GM12878 (cell line): ENCODE measurements around the gene CREBBP. TPM values are rescaled to one million over a fixed set of nuclear protein-coding genes. Genes with fewer than 3 reads are reported as not detected.

Source experiments
- ATAC-seq: fragments of 200-7000 bp; cut with Tn5 transposase; 3 replicates; pipeline ENCODE4 v1.9.1; 2020; ENCODE audit warnings: mild to moderate bottlenecking, moderate library complexity
- BruUV-seq: library from RNA; stranded (reverse); fragments of 400-500 nt; replicated peaks from 2 replicates; lab custom pipeline; 2021; lab: Mats Ljungman, UMichigan
- CTCF ChIA-PET: fragments of 300-600 bp; sonication (Branson Sonifier 250); formaldehyde crosslinking; extraction: SDS; loops from one replicate; lab custom pipeline; 2021; ENCODE audit warnings: inconsistent platforms; lab: Yijun Ruan, JAX
- POLR2A ChIA-PET: fragments of 350-600 bp; formaldehyde crosslinking; extraction: SDS; loops from one replicate; lab custom pipeline; 2021; ENCODE audit warnings: inconsistent platforms; lab: Charles Lee
- RAD21 ChIA-PET: fragments of 300-600 bp; sonication (Branson Sonifier 250); formaldehyde crosslinking; loops from one replicate; lab custom pipeline; 2023; ENCODE audit warnings: antibody characterized with exemption; ENCODE audit not compliant: unreplicated experiment; lab: Charles Lee
- SMC1A ChIA-PET: fragments of 300-600 bp; sonication (Branson Sonifier 250); formaldehyde crosslinking; loops from one replicate; lab custom pipeline; 2023; ENCODE audit not compliant: unreplicated experiment, uncharacterized antibody; lab: Charles Lee
- DNase-seq: peaks from one replicate; pipeline ENCODE4 v3.0.0-alpha.2; 2011; ENCODE audit warnings: low read depth, low spot score
- FAIRE-seq: peaks from 3 replicates; lab custom pipeline; 2011; peaks lifted over from hg19 to GRCh38; lab: Jason Lieb, UNC
- H2AFZ ChIP-seq: 2 replicates; pipeline ENCODE4 v1.6.0; 2011; ENCODE audit warnings: low read depth, low read length, control low read depth; ENCODE audit not compliant: control insufficient read depth
- H3K27ac ChIP-seq: 2 replicates; pipeline ENCODE4 v1.5.1; 2011; ENCODE audit warnings: control low read depth; ENCODE audit not compliant: control insufficient read depth, insufficient read depth
- H3K27me3 ChIP-seq, 2 experiments: replicated peaks in 1 of 2; 2 replicates each; pipeline versions ENCODE4 v1.6.0 to v1.6.1; 2011; ENCODE audit warnings: low read length in 1 of 2; ENCODE audit not compliant: control insufficient read depth in 2 of 2, insufficient read depth in 2 of 2
- H3K36me3 ChIP-seq, 2 experiments: 2 replicates each; pipeline ENCODE4 v1.5.1; 2011; ENCODE audit warnings: low read length in 1 of 2; ENCODE audit not compliant: control insufficient read depth in 2 of 2, insufficient read depth in 2 of 2
- H3K4me1 ChIP-seq: 2 replicates; pipeline ENCODE4 v1.6.1; 2011; ENCODE audit warnings: mild to moderate bottlenecking, low read length, moderate library complexity, mixed read lengths; ENCODE audit not compliant: control insufficient read depth, insufficient read depth
- H3K4me2 ChIP-seq: 2 replicates; pipeline ENCODE4 v1.6.0; 2011; ENCODE audit warnings: control low read depth; ENCODE audit not compliant: control insufficient read depth, insufficient read depth
- H3K4me3 ChIP-seq: fragments of 200-600 bp; sonication (generic); 2 replicates; pipeline ENCODE4 v1.5.1; 2016
- H3K79me2 ChIP-seq: 2 replicates; pipeline ENCODE4 v1.6.0; 2011; ENCODE audit warnings: low read length; ENCODE audit not compliant: control insufficient read depth, insufficient read depth
- H3K9ac ChIP-seq: 2 replicates; pipeline ENCODE4 v1.8.0; 2011; ENCODE audit warnings: low read length, control low read depth, mixed read lengths; ENCODE audit not compliant: control insufficient read depth, insufficient read depth
- H3K9me3 ChIP-seq: replicated peaks from 3 replicates; pipeline ENCODE4 v1.5.1; 2011; ENCODE audit warnings: mild to moderate bottlenecking, low read length; ENCODE audit not compliant: control insufficient read depth, insufficient read depth
- H4K20me1 ChIP-seq: 2 replicates; pipeline ENCODE4 v1.6.0; 2011; ENCODE audit not compliant: control insufficient read depth, insufficient read depth
- KLF5 ChIP-seq: fragments of 450-650 bp; IDR thresholded peaks from 2 replicates; pipeline ENCODE4 v1.6.1; 2014; ENCODE audit warnings: mild to moderate bottlenecking; ENCODE audit not compliant: partially characterized antibody
- SREBF1 ChIP-seq: IDR thresholded peaks from 2 replicates; pipeline ENCODE4 v1.6.1; 2012; ENCODE audit warnings: mild to moderate bottlenecking, low read length
- ZBTB40 ChIP-seq: fragments of 450-650 bp; IDR thresholded peaks from 2 replicates; pipeline ENCODE4 v1.6.1; 2016; ENCODE audit warnings: mild to moderate bottlenecking, moderate library complexity, borderline replicate concordance
- ZNF384 ChIP-seq: IDR thresholded peaks from 2 replicates; pipeline ENCODE4 v1.6.1; 2012; ENCODE audit warnings: low read depth, mild to moderate bottlenecking, low read length, improper control_type of control experiment, borderline replicate concordance
- in situ Hi-C: fragments of 300-500 bp; cut with MboI; formaldehyde crosslinking; loops from 9 replicates; pipeline ENCODE4 v1.14.3; 2018; ENCODE audit warnings: mixed read lengths
- intact Hi-C: fragments of 100-400 bp; cut with micrococcal nuclease; formaldehyde crosslinking; loops from one replicate; pipeline ENCODE4 v1.14.2; 2022; ENCODE audit not compliant: unreplicated experiment
- polyA plus RNA-seq, 11 experiments: library from polyadenylated mRNA; depleted of rRNA in 4 of 11; unstranded in 6 of 11; stranded (reverse) in 5 of 11; fragments of >200 nt; fragmentation: Nextera tagmentation in 4 of 11; fragmentation: Illumina TruSeq in 1 of 11; extraction: Ambion mirVana in 4 of 11; extraction: Trizol in 1 of 11; gene quantifications; 1 replicate in 1 of 11; 2 replicates in 10 of 11; pipeline versions ENCODE4 v1.2.1 to v1.2.3, GENCODE V29; 2011 to 2016; ENCODE audit warnings: inconsistent platforms in 2 of 11, missing spikeins in 2 of 11, low read depth in 1 of 11
- total RNA-seq, 4 experiments: library from RNA; depleted of rRNA in 3 of 4; stranded (reverse); fragments of >200 nt in 3 of 4; fragmentation: Illumina TruSeq in 1 of 4; extraction: Trizol in 1 of 4; gene quantifications; 2 replicates each; pipeline versions ENCODE4 v1.2.1 to v1.2.3, GENCODE V29; 2013 to 2021

Gene CREBBP
- total and polyA plus RNA-seq, 10 of the 15 experiments (the other 5 are each of a cell fraction or from before 2014, with no cell fraction given) = 3.4 to 32.7 (median 7.9) TPM

GRCh38 chr16:3876160-3876559 is 4.4 kb downstream of the CREBBP start:
- RAD21 ChIA-PET = interaction anchor here (0.8 to 7.1 kb wide), 6 partner anchors 9 to 80 kb away, joined by 3 to 49 read pairs (median 4); no protein-coding TSS in a partner anchor
- SMC1A ChIA-PET = interaction anchor here (0.7 to 7.6 kb wide), 9 partner anchors 14 to 350 kb away, joined by 3 to 160 read pairs (median 3); no protein-coding TSS in a partner anchor
- CTCF ChIA-PET = interaction anchor here (2.3 to 5.6 kb wide), 4 partner anchors 11 to 95 kb away, joined by 8 to 35 read pairs (median 9); no protein-coding TSS in a partner anchor
- no peaks in the 10 kb centered on the region for H3K27me3 ChIP-seq
- H3K4me1 ChIP-seq = peaks cover 17% of the 10 kb centered on the region
- TF ChIP-seq KLF5 (no peak), ZBTB40 (peak; percentile 88), SREBF1 (no peak), ZNF384 (peak; percentile 90)
- intact Hi-C loops (loop anchor here (5.0 kb wide), 2 partner anchors 89 to 376 kb away; no protein-coding TSS in a partner anchor), in situ Hi-C loops (loop anchor here (5.0 kb wide), 1 partner anchor 184 kb away; no protein-coding TSS in a partner anchor)
- no peak overlapping the region for H3K27ac ChIP-seq
- no peaks in the 10 kb centered on the region for H3K9me3 ChIP-seq
- POLR2A ChIA-PET = interaction anchor here (0.6 to 1.2 kb wide), 4 partner anchors 9 to 71 kb away, joined by 3 to 7 read pairs (median 4); no protein-coding TSS in a partner anchor
- no peak overlapping the region for H3K9ac ChIP-seq
- ATAC-seq = no peak
- H3K4me3 ChIP-seq = 0 out of 2 replicates have a peak overlapping the region, but pooled peaks have one; percentile 80
- H3K36me3 ChIP-seq = peaks cover 0 to 3% of the 10 kb centered on the region in 2 experiments; a peak in 3 of 4 replicates
- FAIRE-seq = no peak
- peak overlapping the region; percentile 0; the same call in 1 of the 2 replicates for H3K4me2 ChIP-seq
- peaks cover 85% of the 10 kb centered on the region for H3K79me2 ChIP-seq
- H4K20me1 ChIP-seq = peaks cover 25% of the 10 kb centered on the region
- no peak overlapping the region for H2AFZ ChIP-seq
- BruUV-seq = no TSS peak
- no peak for DNase-seq
